HepG2 (cell line): Measurements from ENCODE around the gene INO80. TPM values are rescaled to one million over a fixed set of nuclear protein-coding genes. Genes with fewer than 3 reads are reported as not detected.

ENCODE experiments used
- ATAC-seq: fragments of 200-7000 bp; cut with Tn5 transposase; 3 replicates; pipeline ENCODE4 v1.9.1; 2020; ENCODE audit warnings: mild to moderate bottlenecking, moderate library complexity
- BruUV-seq: library from RNA; stranded (reverse); fragments of 400-500 nt; replicated peaks from 2 replicates; lab custom pipeline; 2021; lab: Mats Ljungman, UMichigan
- CTCF ChIA-PET: fragments of 300-600 bp; formaldehyde crosslinking; extraction: SDS; loops from one replicate; lab custom pipeline; 2021; ENCODE audit warnings: low total read pairs, inconsistent platforms, low intra/inter-chr PET ratio; lab: Yijun Ruan, JAX
- POLR2A ChIA-PET: fragments of 350-600 bp; sonication (Branson Sonifier 250); formaldehyde crosslinking; loops from one replicate; lab custom pipeline; 2020; ENCODE audit warnings: antibody characterized with exemption, inconsistent platforms; lab: Yijun Ruan, JAX
- DNase-seq: peaks from one replicate; pipeline ENCODE4 v3.0.0-alpha.2; 2015; ENCODE audit warnings: low spot score
- FAIRE-seq: peaks from 3 replicates; lab custom pipeline; 2011; peaks lifted over from hg19 to GRCh38; lab: Jason Lieb, UNC
- H2AFZ ChIP-seq: one replicate; pipeline ENCODE4 v1.6.1; 2011; ENCODE audit warnings: low read length, inconsistent platforms
- H3K27ac ChIP-seq: fragments of 300-600 bp; 3 replicates; pipeline ENCODE4 v1.8.0; 2011; ENCODE audit warnings: mixed run types, mild to moderate bottlenecking, mixed read lengths, low read length, inconsistent platforms; ENCODE audit not compliant: insufficient read depth; ENCODE audit errors: extremely low read length
- H3K27me3 ChIP-seq, 2 experiments: fragments of 200-600 bp in 1 of 2; 2 replicates in 1 of 2; 3 replicates in 1 of 2; pipeline versions ENCODE4 v1.6.0 to v1.8.0; 2011; ENCODE audit warnings: low read length in 2 of 2, mild to moderate bottlenecking in 2 of 2, moderate library complexity in 2 of 2, inconsistent platforms in 1 of 2; ENCODE audit not compliant: insufficient read depth in 2 of 2, control insufficient read depth in 1 of 2
- H3K36me3 ChIP-seq, 2 experiments: fragments of 200-600 bp in 1 of 2; replicated peaks in 1 of 2; 2 replicates in 1 of 2; 3 replicates in 1 of 2; pipeline versions ENCODE4 v1.5.1 to v1.8.0; 2011; ENCODE audit warnings: low read length in 2 of 2, inconsistent platforms in 1 of 2; ENCODE audit not compliant: insufficient read depth in 2 of 2, control insufficient read depth in 1 of 2
- H3K4me1 ChIP-seq: 2 replicates; pipeline ENCODE4 v1.5.1; 2012; ENCODE audit warnings: low read length, inconsistent platforms; ENCODE audit not compliant: insufficient read depth
- H3K4me2 ChIP-seq: 2 replicates; pipeline ENCODE4 v1.6.0; 2011; ENCODE audit warnings: low read depth, low read length, inconsistent platforms
- H3K4me3 ChIP-seq, 3 experiments: fragments of 200-600 bp in 1 of 3; sonication (generic), shearing (Covaris generic) in 1 of 3; replicated peaks in 1 of 3; 2 replicates each; pipeline ENCODE4 v1.5.1; 2011 to 2016; ENCODE audit warnings: low read length in 3 of 3, inconsistent platforms in 2 of 3, low read depth in 2 of 3, mild to moderate bottlenecking in 2 of 3, control low read depth in 1 of 3, mixed read lengths in 1 of 3; ENCODE audit not compliant: insufficient read depth in 1 of 3
- H3K79me2 ChIP-seq: one replicate; pipeline ENCODE4 v1.6.1; 2011; ENCODE audit warnings: low read length, inconsistent platforms; ENCODE audit not compliant: insufficient read depth
- H3K9ac ChIP-seq: 2 replicates; pipeline ENCODE4 v1.6.0; 2011; ENCODE audit warnings: mild to moderate bottlenecking, low read depth, low read length, inconsistent platforms; ENCODE audit not compliant: insufficient read depth
- H3K9me3 ChIP-seq: 2 replicates; pipeline ENCODE4 v1.5.1; 2012; ENCODE audit warnings: mild to moderate bottlenecking, low read length
- H4K20me1 ChIP-seq: 2 replicates; pipeline ENCODE4 v1.6.0; 2011; ENCODE audit warnings: inconsistent platforms, mild to moderate bottlenecking, low read length, moderate library complexity; ENCODE audit not compliant: insufficient read depth
- HDAC1 ChIP-seq: sonication (generic); formaldehyde crosslinking; IDR thresholded peaks from 2 replicates; pipeline ENCODE4 v1.5.1; 2020; ENCODE audit warnings: mild to moderate bottlenecking, missing genetic modification reagents
- KDM3A ChIP-seq: IDR thresholded peaks from 2 replicates; pipeline ENCODE4 v1.6.1; 2018; ENCODE audit warnings: low read depth, missing compliant biosample characterization
- KDM5B ChIP-seq: sonication (generic); formaldehyde crosslinking; IDR thresholded peaks from 2 replicates; pipeline ENCODE4 v1.4.0; 2020; ENCODE audit warnings: missing genetic modification reagents, mild to moderate bottlenecking, borderline replicate concordance
- KMT2B ChIP-seq: IDR thresholded peaks from 2 replicates; pipeline ENCODE4 v1.6.1; 2016; ENCODE audit warnings: missing genetic modification reagents, missing compliant biosample characterization
- MAFK ChIP-seq, 2 experiments: IDR thresholded peaks in 1 of 2; conservative IDR thresholded peaks in 1 of 2; 2 replicates each; pipeline ENCODE4 v1.6.1; 2011; ENCODE audit warnings: improper control_type of control experiment in 2 of 2, low read length in 2 of 2
- PLSCR1 ChIP-seq: sonication (generic); formaldehyde crosslinking; IDR thresholded peaks from 2 replicates; pipeline ENCODE4 v1.5.0; 2020; ENCODE audit warnings: missing genetic modification reagents, mild to moderate bottlenecking, borderline replicate concordance
- U2AF2 ChIP-seq: fragments of 200-400 bp; formaldehyde crosslinking; IDR thresholded peaks from 2 replicates; pipeline ENCODE4 v1.6.1; 2017; ENCODE audit warnings: low read depth, mild to moderate bottlenecking, low read length
- ZKSCAN8 ChIP-seq: IDR thresholded peaks from 2 replicates; pipeline ENCODE4 v1.6.1; 2016; ENCODE audit warnings: borderline replicate concordance, missing genetic modification reagents, missing compliant biosample characterization
- ZNF263 ChIP-seq: sonication (generic); formaldehyde crosslinking; IDR thresholded peaks from 2 replicates; pipeline ENCODE4 v1.4.0; 2020; ENCODE audit warnings: missing genetic modification reagents
- ZNF33B ChIP-seq: sonication (generic); formaldehyde crosslinking; IDR thresholded peaks from 2 replicates; pipeline ENCODE4 v1.5.1; 2020; ENCODE audit warnings: mild to moderate bottlenecking, missing genetic modification reagents
- ZNF567 ChIP-seq: sonication (generic); formaldehyde crosslinking; IDR thresholded peaks from 2 replicates; pipeline ENCODE4 v1.8.1; 2023; ENCODE audit warnings: mild to moderate bottlenecking, missing genetic modification reagents, borderline replicate concordance
- WGBS: methylation state at CpG from one replicate; pipeline ENCODE4 v1.1.6; 2017; ENCODE audit warnings: low lambda C conversion rate; 5-methylcytosine and 5-hydroxymethylcytosine counted together
- in situ Hi-C: cut with HindIII; loops from 2 replicates; pipeline ENCODE4 v1.10.0; 2017; ENCODE audit warnings: low pct_unique_long_range_greater_than_20kb; ENCODE audit not compliant: extremely low pct_ligation_motif_present
- intact Hi-C: fragments of 100-400 bp; cut with micrococcal nuclease; formaldehyde crosslinking; loops from one replicate; pipeline ENCODE4 v1.10.0; 2022; ENCODE audit not compliant: unreplicated experiment
- polyA plus RNA-seq, 8 experiments: library from polyadenylated mRNA; depleted of rRNA in 3 of 8; stranded (reverse) in 7 of 8; unstranded in 1 of 8; fragments of >200 nt; fragmentation: Illumina TruSeq in 4 of 8; extraction: Trizol in 4 of 8; gene quantifications; 2 replicates each; pipeline versions ENCODE4 v1.2.1 to v1.2.3, GENCODE V29; 2011 to 2016; ENCODE audit warnings: low read depth in 4 of 8, missing spikeins in 1 of 8, mixed read lengths in 1 of 8; ENCODE audit not compliant: insufficient read depth in 1 of 8
- total RNA-seq, 5 experiments: library from RNA; depleted of rRNA; stranded (reverse); fragments of >200 nt; fragmentation: Illumina TruSeq; extraction: Trizol; gene quantifications; 2 replicates each; pipeline ENCODE4 v1.2.3, GENCODE V29; 2016; ENCODE audit warnings: low read depth in 1 of 5
- TF ChIP-seq, protein P1 (sequence below): IDR thresholded peaks from 2 replicates; pipeline ENCODE4 v1.6.1; 2012; ENCODE audit warnings: low read depth, low read length, improper control_type of control experiment
- TF ChIP-seq, protein P2 (sequence below), 2 experiments: sonication (generic) in 1 of 2; formaldehyde crosslinking in 1 of 2; IDR thresholded peaks; 2 replicates each; pipeline versions ENCODE4 v1.4.0 to v1.6.1; 2018 to 2020; ENCODE audit warnings: missing genetic modification reagents in 2 of 2, borderline replicate concordance in 1 of 2, low read depth in 1 of 2, mild to moderate bottlenecking in 1 of 2, missing biosample characterization in 1 of 2

The INO80 gene
- total and polyA plus RNA-seq, 2 of the 13 experiments (the other 11 are each of a cell fraction or from before 2014, with no cell fraction given), result 3.6 to 14.8 TPM

DNA sequence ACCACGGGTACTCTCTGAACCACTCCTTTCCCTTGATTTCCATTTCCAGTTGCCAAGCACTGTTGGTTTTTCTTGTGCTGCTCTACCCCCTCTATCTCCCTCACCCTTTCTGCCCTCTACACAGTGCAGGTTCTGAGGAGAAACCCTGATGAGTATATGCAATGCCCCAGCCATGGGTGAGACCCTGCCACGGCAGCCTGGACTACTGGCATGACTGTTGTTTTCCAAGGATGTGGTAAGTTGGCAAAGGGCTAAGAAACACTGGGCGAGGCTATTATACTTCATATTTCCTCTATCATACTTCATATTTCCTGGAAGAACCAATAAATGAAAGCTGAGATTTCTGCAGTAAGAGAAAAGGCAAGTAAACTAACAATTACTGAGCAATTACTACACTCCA is 134.9 kb downstream of the INO80 start:
- Histone ChIP-seq H3K9me3 (no peaks in the 10 kb centered on the region), H4K20me1 (no peaks in the 10 kb centered on the region), H3K27ac (no peak overlapping the region), H3K4me1 (no peaks in the 10 kb centered on the region), H3K9ac (no peak overlapping the region), H3K4me2 (no peak overlapping the region), H3K79me2 (no peaks in the 10 kb centered on the region), H2AFZ (no peak overlapping the region), H3K27me3 (no peaks in the 10 kb centered on the region), H3K4me3 (no peak overlapping the region), H3K36me3 (peaks cover 31 to 95% of the 10 kb centered on the region in 2 experiments)
- DNase-seq (no peak), ATAC-seq (no peak), FAIRE-seq (no peak)
- intact Hi-C loops (no loop called here), in situ Hi-C loops (no loop called here)
- ChIA-PET CTCF (no interaction called here), POLR2A (no interaction called here)
- WGBS, result 96% methylated on average over 3 of the region's 3 CpGs
- BruUV-seq, result no TSS peak
- TF ChIP-seq, protein P1, sequence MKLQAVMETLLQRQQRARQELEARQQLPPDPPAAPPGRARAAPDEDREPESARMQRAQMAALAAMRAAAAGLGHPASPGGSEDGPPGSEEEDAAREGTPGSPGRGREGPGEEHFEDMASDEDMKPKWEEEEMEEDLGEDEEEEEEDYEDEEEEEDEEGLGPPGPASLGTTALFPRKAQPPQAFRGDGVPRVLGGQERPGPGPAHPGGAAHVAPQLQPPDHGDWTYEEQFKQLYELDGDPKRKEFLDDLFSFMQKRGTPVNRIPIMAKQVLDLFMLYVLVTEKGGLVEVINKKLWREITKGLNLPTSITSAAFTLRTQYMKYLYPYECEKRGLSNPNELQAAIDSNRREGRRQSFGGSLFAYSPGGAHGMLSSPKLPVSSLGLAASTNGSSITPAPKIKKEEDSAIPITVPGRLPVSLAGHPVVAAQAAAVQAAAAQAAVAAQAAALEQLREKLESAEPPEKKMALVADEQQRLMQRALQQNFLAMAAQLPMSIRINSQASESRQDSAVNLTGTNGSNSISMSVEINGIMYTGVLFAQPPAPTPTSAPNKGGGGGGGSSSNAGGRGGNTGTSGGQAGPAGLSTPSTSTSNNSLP, result no peak
- TF ChIP-seq PLSCR1 (CRISPR knock-in tag), result no peak
- TF ChIP-seq MAFK (conservative IDR thresholded peaks at IDR 0.05 in 1 of 2, IDR thresholded peaks at IDR 0.05 in 1 of 2; ENCODE audit: low read length in 2 of 2), result no peak
- no peak for TF ChIP-seq KDM3A (CRISPR knock-in tag)

GRCh38 chr15:40978562-40978961 is 137.5 kb downstream of the INO80 start:
- ATAC-seq, result no peak
- Histone ChIP-seq H3K79me2 (no peaks in the 10 kb centered on the region), H3K4me2 (no peak overlapping the region), H3K27me3 (no peaks in the 10 kb centered on the region), H3K36me3 (peaks cover 21 to 71% of the 10 kb centered on the region in 2 experiments), H4K20me1 (no peaks in the 10 kb centered on the region), H3K4me1 (no peaks in the 10 kb centered on the region), H3K4me3 (no peak overlapping the region), H3K27ac (no peak overlapping the region), H3K9me3 (no peaks in the 10 kb centered on the region), H2AFZ (no peak overlapping the region), H3K9ac (no peak overlapping the region)
- POLR2A ChIA-PET, result no interaction called here
- no peak for DNase-seq
- intact Hi-C loops, result no loop called here
- CTCF ChIA-PET, result no interaction called here
- FAIRE-seq, result no peak
- no TSS peak for BruUV-seq
- in situ Hi-C loops, result no loop called here
- 100% methylated on average over 4 of the region's 4 CpGs for whole genome bisulfite sequencing
- no peak for TF ChIP-seq ZNF567 (CRISPR knock-in tag)
- TF ChIP-seq ZKSCAN8 (CRISPR knock-in tag), result no peak
- TF ChIP-seq KMT2B, result no peak
- no peak for TF ChIP-seq ZNF33B
- no peak for TF ChIP-seq HDAC1
- TF ChIP-seq, protein P2, sequence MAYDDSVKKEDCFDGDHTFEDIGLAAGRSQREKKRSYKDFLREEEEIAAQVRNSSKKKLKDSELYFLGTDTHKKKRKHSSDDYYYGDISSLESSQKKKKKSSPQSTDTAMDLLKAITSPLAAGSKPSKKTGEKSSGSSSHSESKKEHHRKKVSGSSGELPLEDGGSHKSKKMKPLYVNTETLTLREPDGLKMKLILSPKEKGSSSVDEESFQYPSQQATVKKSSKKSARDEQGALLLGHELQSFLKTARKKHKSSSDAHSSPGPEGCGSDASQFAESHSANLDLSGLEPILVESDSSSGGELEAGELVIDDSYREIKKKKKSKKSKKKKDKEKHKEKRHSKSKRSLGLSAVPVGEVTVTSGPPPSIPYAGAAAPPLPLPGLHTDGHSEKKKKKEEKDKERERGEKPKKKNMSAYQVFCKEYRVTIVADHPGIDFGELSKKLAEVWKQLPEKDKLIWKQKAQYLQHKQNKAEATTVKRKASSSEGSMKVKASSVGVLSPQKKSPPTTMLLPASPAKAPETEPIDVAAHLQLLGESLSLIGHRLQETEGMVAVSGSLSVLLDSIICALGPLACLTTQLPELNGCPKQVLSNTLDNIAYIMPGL (CRISPR knock-in tag; IDR thresholded peaks at IDR 0.05; ENCODE audit: borderline replicate concordance in 1 of 2, low read depth in 1 of 2), result no peak
- no peak for TF ChIP-seq ZNF263 (CRISPR knock-in tag)
- no peak for TF ChIP-seq U2AF2
- TF ChIP-seq KDM5B (CRISPR knock-in tag), result no peak
